ENCODE results near the gene ATP13A3. TPM values are rescaled to one million over a fixed set of nuclear protein-coding genes. Genes with fewer than 3 reads are reported as not detected.

ATP13A3 gene
- total and polyA plus RNA-seq, 9 of the 15 experiments (the other 6 are each of a cell fraction or from before 2014, with no cell fraction given): 16.6 to 135 (median 86.6) TPM

- FAIRE-seq: peak; percentile 65
- H3K9me3 ChIP-seq (replicated peaks; ENCODE audit: control insufficient read depth, insufficient read depth, low read depth, low read length): no peaks in the 10 kb centered on the region
- ChIA-PET POLR2A (interaction anchor here (0.6 to 1.6 kb wide), 3 partner anchors 9 to 22 kb away, joined by 3 to 4 read pairs (median 4); no protein-coding TSS in a partner anchor), CTCF (ENCODE audit: low intra/inter-chr PET ratio) (no interaction called here)
- no TSS peak for BruUV-seq (replicated peaks)
- H3K27me3 ChIP-seq (ENCODE audit: control insufficient read depth in 2 of 2, insufficient read depth in 2 of 2, low read length in 2 of 2): no peaks in the 10 kb centered on the region
- no peak overlapping the region for H3K9ac ChIP-seq (ENCODE audit: insufficient read depth in 1 of 2, low read depth in 2 of 2, low read length in 2 of 2)
- H3K27ac ChIP-seq (ENCODE audit: extremely low read depth, low read depth, low read length): no peak overlapping the region
- no peak for DNase-seq (ENCODE audit: extremely low read depth in 1 of 4, low spot score in 3 of 4)
- no peaks in the 10 kb centered on the region for H3K9me1 ChIP-seq (ENCODE audit: control insufficient read depth, insufficient read depth, low read length)
- peaks cover 93% of the 10 kb centered on the region for H3K36me3 ChIP-seq (ENCODE audit: control insufficient read depth, insufficient read depth, low read length)
- intact Hi-C loops (cut with micrococcal nuclease) (no loop called here), in situ Hi-C loops (cut with MboI) (no loop called here)
- H4K20me1 ChIP-seq (replicated peaks; ENCODE audit: control insufficient read depth, insufficient read depth, low read length): no peaks in the 10 kb centered on the region
- no peaks in the 10 kb centered on the region for H3K4me1 ChIP-seq (replicated peaks in 1 of 2; ENCODE audit: control insufficient read depth in 2 of 2, insufficient read depth in 2 of 2, low read length in 2 of 2)
- H3K4me2 ChIP-seq (ENCODE audit: insufficient read depth, low read length): no peak overlapping the region
- ATAC-seq: no peak
- 93% methylated on average over 5 of the region's 5 CpGs for WGBS (ENCODE audit: insufficient coverage, low coverage, missing lambda C conversion rate)
- no peak overlapping the region for H3K4me3 ChIP-seq
- H3K79me2 ChIP-seq (ENCODE audit: control insufficient read depth, insufficient read depth, low read length): no peaks in the 10 kb centered on the region
- H2AFZ ChIP-seq (ENCODE audit: low read depth, low read length): no peak overlapping the region
- TF ChIP-seq TCF15 (CRISPR knock-in tag; IDR thresholded peaks at IDR 0.05) (no peak), RNF2 (IDR thresholded peaks at IDR 0.05) (no peak), GATAD2A (IDR thresholded peaks at IDR 0.05) (no peak), FOXA3 (CRISPR knock-in tag; conservative IDR thresholded peaks at IDR 0.05 in 1 of 2, IDR thresholded peaks at IDR 0.05 in 1 of 2) (no peak), CHCHD3 (CRISPR knock-in tag; IDR thresholded peaks at IDR 0.05) (no peak), ZNF586 (CRISPR knock-in tag; conservative IDR thresholded peaks at IDR 0.05) (no peak), HMGN3 (IDR thresholded peaks at IDR 0.05; ENCODE audit: borderline replicate concordance, extremely low read depth, insufficient read length, low read depth, low read length) (no peak)
- TF ChIP-seq, protein P1, sequence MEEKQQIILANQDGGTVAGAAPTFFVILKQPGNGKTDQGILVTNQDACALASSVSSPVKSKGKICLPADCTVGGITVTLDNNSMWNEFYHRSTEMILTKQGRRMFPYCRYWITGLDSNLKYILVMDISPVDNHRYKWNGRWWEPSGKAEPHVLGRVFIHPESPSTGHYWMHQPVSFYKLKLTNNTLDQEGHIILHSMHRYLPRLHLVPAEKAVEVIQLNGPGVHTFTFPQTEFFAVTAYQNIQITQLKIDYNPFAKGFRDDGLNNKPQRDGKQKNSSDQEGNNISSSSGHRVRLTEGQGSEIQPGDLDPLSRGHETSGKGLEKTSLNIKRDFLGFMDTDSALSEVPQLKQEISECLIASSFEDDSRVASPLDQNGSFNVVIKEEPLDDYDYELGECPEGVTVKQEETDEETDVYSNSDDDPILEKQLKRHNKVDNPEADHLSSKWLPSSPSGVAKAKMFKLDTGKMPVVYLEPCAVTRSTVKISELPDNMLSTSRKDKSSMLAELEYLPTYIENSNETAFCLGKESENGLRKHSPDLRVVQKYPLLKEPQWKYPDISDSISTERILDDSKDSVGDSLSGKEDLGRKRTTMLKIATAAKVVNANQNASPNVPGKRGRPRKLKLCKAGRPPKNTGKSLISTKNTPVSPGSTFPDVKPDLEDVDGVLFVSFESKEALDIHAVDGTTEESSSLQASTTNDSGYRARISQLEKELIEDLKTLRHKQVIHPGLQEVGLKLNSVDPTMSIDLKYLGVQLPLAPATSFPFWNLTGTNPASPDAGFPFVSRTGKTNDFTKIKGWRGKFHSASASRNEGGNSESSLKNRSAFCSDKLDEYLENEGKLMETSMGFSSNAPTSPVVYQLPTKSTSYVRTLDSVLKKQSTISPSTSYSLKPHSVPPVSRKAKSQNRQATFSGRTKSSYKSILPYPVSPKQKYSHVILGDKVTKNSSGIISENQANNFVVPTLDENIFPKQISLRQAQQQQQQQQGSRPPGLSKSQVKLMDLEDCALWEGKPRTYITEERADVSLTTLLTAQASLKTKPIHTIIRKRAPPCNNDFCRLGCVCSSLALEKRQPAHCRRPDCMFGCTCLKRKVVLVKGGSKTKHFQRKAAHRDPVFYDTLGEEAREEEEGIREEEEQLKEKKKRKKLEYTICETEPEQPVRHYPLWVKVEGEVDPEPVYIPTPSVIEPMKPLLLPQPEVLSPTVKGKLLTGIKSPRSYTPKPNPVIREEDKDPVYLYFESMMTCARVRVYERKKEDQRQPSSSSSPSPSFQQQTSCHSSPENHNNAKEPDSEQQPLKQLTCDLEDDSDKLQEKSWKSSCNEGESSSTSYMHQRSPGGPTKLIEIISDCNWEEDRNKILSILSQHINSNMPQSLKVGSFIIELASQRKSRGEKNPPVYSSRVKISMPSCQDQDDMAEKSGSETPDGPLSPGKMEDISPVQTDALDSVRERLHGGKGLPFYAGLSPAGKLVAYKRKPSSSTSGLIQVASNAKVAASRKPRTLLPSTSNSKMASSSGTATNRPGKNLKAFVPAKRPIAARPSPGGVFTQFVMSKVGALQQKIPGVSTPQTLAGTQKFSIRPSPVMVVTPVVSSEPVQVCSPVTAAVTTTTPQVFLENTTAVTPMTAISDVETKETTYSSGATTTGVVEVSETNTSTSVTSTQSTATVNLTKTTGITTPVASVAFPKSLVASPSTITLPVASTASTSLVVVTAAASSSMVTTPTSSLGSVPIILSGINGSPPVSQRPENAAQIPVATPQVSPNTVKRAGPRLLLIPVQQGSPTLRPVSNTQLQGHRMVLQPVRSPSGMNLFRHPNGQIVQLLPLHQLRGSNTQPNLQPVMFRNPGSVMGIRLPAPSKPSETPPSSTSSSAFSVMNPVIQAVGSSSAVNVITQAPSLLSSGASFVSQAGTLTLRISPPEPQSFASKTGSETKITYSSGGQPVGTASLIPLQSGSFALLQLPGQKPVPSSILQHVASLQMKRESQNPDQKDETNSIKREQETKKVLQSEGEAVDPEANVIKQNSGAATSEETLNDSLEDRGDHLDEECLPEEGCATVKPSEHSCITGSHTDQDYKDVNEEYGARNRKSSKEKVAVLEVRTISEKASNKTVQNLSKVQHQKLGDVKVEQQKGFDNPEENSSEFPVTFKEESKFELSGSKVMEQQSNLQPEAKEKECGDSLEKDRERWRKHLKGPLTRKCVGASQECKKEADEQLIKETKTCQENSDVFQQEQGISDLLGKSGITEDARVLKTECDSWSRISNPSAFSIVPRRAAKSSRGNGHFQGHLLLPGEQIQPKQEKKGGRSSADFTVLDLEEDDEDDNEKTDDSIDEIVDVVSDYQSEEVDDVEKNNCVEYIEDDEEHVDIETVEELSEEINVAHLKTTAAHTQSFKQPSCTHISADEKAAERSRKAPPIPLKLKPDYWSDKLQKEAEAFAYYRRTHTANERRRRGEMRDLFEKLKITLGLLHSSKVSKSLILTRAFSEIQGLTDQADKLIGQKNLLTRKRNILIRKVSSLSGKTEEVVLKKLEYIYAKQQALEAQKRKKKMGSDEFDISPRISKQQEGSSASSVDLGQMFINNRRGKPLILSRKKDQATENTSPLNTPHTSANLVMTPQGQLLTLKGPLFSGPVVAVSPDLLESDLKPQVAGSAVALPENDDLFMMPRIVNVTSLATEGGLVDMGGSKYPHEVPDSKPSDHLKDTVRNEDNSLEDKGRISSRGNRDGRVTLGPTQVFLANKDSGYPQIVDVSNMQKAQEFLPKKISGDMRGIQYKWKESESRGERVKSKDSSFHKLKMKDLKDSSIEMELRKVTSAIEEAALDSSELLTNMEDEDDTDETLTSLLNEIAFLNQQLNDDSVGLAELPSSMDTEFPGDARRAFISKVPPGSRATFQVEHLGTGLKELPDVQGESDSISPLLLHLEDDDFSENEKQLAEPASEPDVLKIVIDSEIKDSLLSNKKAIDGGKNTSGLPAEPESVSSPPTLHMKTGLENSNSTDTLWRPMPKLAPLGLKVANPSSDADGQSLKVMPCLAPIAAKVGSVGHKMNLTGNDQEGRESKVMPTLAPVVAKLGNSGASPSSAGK (IDR thresholded peaks at IDR 0.05): no peak
These were observed 36.5 kb downstream of the ATP13A3 start for GRCh38 chr3:194450341-194450740.
